ENCODE measurements around the gene KANSL2.
"Not testable (repeated sequence)": the region's sequence is repeated elsewhere in the genome, so short reads cannot be mapped to it uniquely, and the experiment has no call there.

The KANSL2 gene

GRCh38 chr12:48681710-48682532 lies at the start of gene KANSL2:
KANSL2 (minus strand) TSS chr12:48682238; CDS start chr12:48681632, 606 bp downstream.
- DNase-seq (ENCODE audit: low spot score in 2 of 2) (peak; percentile 85 to 94), ATAC-seq (ENCODE audit: low read depth) (peak; percentile 92)
- H3K27ac Mint-ChIP-seq = peak within 1 kb of the TSS; percentile 93
- peaks cover 19% of the 10 kb centered on the region for H3K36me3 Mint-ChIP-seq
- peaks cover 26% of the 10 kb centered on the region for H3K4me1 Mint-ChIP-seq
- no peaks in the 10 kb centered on the region for H3K9me3 Mint-ChIP-seq
- peak within 1 kb of the TSS; percentile 85 for H3K4me3 Mint-ChIP-seq
- H3K27me3 Mint-ChIP-seq = no peaks in the 10 kb centered on the region

- H3K27me3 Mint-ChIP-seq = peaks cover 5% of the 10 kb centered on the region
- no peaks in the 10 kb centered on the region for H3K36me3 Mint-ChIP-seq
- no peak overlapping the region for H3K27ac Mint-ChIP-seq
- ATAC-seq (ENCODE audit: low read depth) = no peak
- no peaks in the 10 kb centered on the region for H3K4me1 Mint-ChIP-seq
- no peak for DNase-seq (ENCODE audit: low spot score in 2 of 2)
- H3K4me3 Mint-ChIP-seq = no peak overlapping the region
- H3K9me3 Mint-ChIP-seq = no peaks in the 10 kb centered on the region
Observed at GRCh38 chr12:48728807-48729206, 46.8 kb upstream of the KANSL2 start.

- not testable (repeated sequence) for H3K9me3 Mint-ChIP-seq; H3K4me1 Mint-ChIP-seq; H3K27me3 Mint-ChIP-seq; ATAC-seq (ENCODE audit: low read depth); DNase-seq (ENCODE audit: low spot score in 2 of 2); H3K4me3 Mint-ChIP-seq; H3K27ac Mint-ChIP-seq
- peaks cover 11% of the 10 kb centered on the region for H3K36me3 Mint-ChIP-seq
Observed at GRCh38 chr12:48720737-48721136, 38.7 kb upstream of the KANSL2 start.

- not testable (repeated sequence) for DNase-seq (ENCODE audit: low spot score in 2 of 2); ATAC-seq (ENCODE audit: low read depth); H3K4me3 Mint-ChIP-seq; H3K27ac Mint-ChIP-seq; H3K9me3 Mint-ChIP-seq; H3K27me3 Mint-ChIP-seq
- Mint-ChIP-seq H3K4me1 (peaks cover 10% of the 10 kb centered on the region), H3K36me3 (peaks cover 11% of the 10 kb centered on the region)
Observed at GRCh38 chr12:48720171-48720570, 38.1 kb upstream of the KANSL2 start.

- not testable (repeated sequence) for H3K27ac Mint-ChIP-seq; H3K27me3 Mint-ChIP-seq; H3K9me3 Mint-ChIP-seq; H3K4me3 Mint-ChIP-seq; ATAC-seq (ENCODE audit: low read depth); DNase-seq (ENCODE audit: low spot score in 2 of 2)
- peaks cover 15% of the 10 kb centered on the region for H3K36me3 Mint-ChIP-seq
- peaks cover 14% of the 10 kb centered on the region for H3K4me1 Mint-ChIP-seq
Observed at GRCh38 chr12:48719002-48719401, 37.0 kb upstream of the KANSL2 start.

GRCh38 chr12:48717252-48717695 lies 35.2 kb upstream of the KANSL2 start:
- Mint-ChIP-seq H3K27me3 (no peaks in the 10 kb centered on the region), H3K27ac (peak overlapping the region; percentile 99), H3K9me3 (peaks cover 10% of the 10 kb centered on the region), H3K4me1 (peaks cover 17% of the 10 kb centered on the region), H3K36me3 (peaks cover 23% of the 10 kb centered on the region), H3K4me3 (peak overlapping the region; percentile 95)
- DNase-seq (ENCODE audit: low spot score in 2 of 2) = no peak
- ATAC-seq (ENCODE audit: low read depth) = no peak

GRCh38 chr12:48716493-48717251 lies 34.6 kb upstream of the KANSL2 start, which contains the start of gene CCNT1:
CCNT1 (minus strand) TSS chr12:48716707; CDS start chr12:48716675, 32 bp downstream.
- peak; percentile 85 to 96 for DNase-seq (ENCODE audit: low spot score in 2 of 2)
- H3K27ac Mint-ChIP-seq = peak within 1 kb of the TSS; percentile 99
- H3K4me1 Mint-ChIP-seq = peaks cover 17% of the 10 kb centered on the region
- H3K27me3 Mint-ChIP-seq = no peaks in the 10 kb centered on the region
- peak; percentile 87 for ATAC-seq (ENCODE audit: low read depth)
- peaks cover 10% of the 10 kb centered on the region for H3K9me3 Mint-ChIP-seq
- peaks cover 23% of the 10 kb centered on the region for H3K36me3 Mint-ChIP-seq
- peak within 1 kb of the TSS; percentile 95 for H3K4me3 Mint-ChIP-seq

GRCh38 chr12:48716168-48716492 lies 34.1 kb upstream of the KANSL2 start:
- Mint-ChIP-seq H3K4me1 (peaks cover 17% of the 10 kb centered on the region), H3K36me3 (peaks cover 23% of the 10 kb centered on the region), H3K9me3 (peaks cover 10% of the 10 kb centered on the region), H3K27ac (peak overlapping the region; percentile 99), H3K4me3 (peak overlapping the region; percentile 95), H3K27me3 (no peaks in the 10 kb centered on the region)
- ATAC-seq (ENCODE audit: low read depth) = peak; percentile 16
- DNase-seq (ENCODE audit: low spot score in 2 of 2) = no peak

- Mint-ChIP-seq H3K4me3 (no peak overlapping the region), H3K9me3 (no peaks in the 10 kb centered on the region), H3K27me3 (no peaks in the 10 kb centered on the region), H3K36me3 (peaks cover 14% of the 10 kb centered on the region), H3K4me1 (peaks cover 20% of the 10 kb centered on the region), H3K27ac (no peak overlapping the region)
- no peak for DNase-seq (ENCODE audit: low spot score in 2 of 2)
- no peak for ATAC-seq (ENCODE audit: low read depth)
Observed at GRCh38 chr12:48712209-48712608, 30.2 kb upstream of the KANSL2 start.

GRCh38 chr12:48698822-48699221 lies 16.8 kb upstream of the KANSL2 start:
- DNase-seq (ENCODE audit: low spot score in 2 of 2); ATAC-seq (ENCODE audit: low read depth); H3K27me3 Mint-ChIP-seq; H3K27ac Mint-ChIP-seq; H3K4me1 Mint-ChIP-seq; H3K4me3 Mint-ChIP-seq; H3K9me3 Mint-ChIP-seq: not testable (repeated sequence)
- H3K36me3 Mint-ChIP-seq = peaks cover 19% of the 10 kb centered on the region

GRCh38 chr12:48696626-48697025 lies 14.6 kb upstream of the KANSL2 start:
- no peak overlapping the region for H3K27ac Mint-ChIP-seq
- ATAC-seq (ENCODE audit: low read depth) (no peak), DNase-seq (ENCODE audit: low spot score in 2 of 2) (no peak)
- H3K4me3 Mint-ChIP-seq = no peak overlapping the region
- H3K4me1 Mint-ChIP-seq = no peaks in the 10 kb centered on the region
- no peaks in the 10 kb centered on the region for H3K27me3 Mint-ChIP-seq
- peaks cover 28% of the 10 kb centered on the region for H3K36me3 Mint-ChIP-seq
- H3K9me3 Mint-ChIP-seq = no peaks in the 10 kb centered on the region

- H3K9me3 Mint-ChIP-seq = no peaks in the 10 kb centered on the region
- H3K36me3 Mint-ChIP-seq = peaks cover 33% of the 10 kb centered on the region
- no peaks in the 10 kb centered on the region for H3K27me3 Mint-ChIP-seq
- H3K4me3 Mint-ChIP-seq = no peak overlapping the region
- DNase-seq (ENCODE audit: low spot score in 2 of 2) = no peak
- ATAC-seq (ENCODE audit: low read depth) = no peak
- H3K27ac Mint-ChIP-seq = no peak overlapping the region
- H3K4me1 Mint-ChIP-seq = no peaks in the 10 kb centered on the region
Observed at GRCh38 chr12:48695859-48696258, 13.8 kb upstream of the KANSL2 start.

- Mint-ChIP-seq H3K4me3 (no peak overlapping the region), H3K9me3 (no peaks in the 10 kb centered on the region), H3K27ac (no peak overlapping the region), H3K27me3 (no peaks in the 10 kb centered on the region), H3K4me1 (no peaks in the 10 kb centered on the region), H3K36me3 (peaks cover 29% of the 10 kb centered on the region)
- DNase-seq (ENCODE audit: low spot score in 2 of 2) (no peak), ATAC-seq (ENCODE audit: low read depth) (no peak)
Observed at GRCh38 chr12:48694038-48694437, 12.0 kb upstream of the KANSL2 start.

GRCh38 chr12:48693572-48693971 lies 11.5 kb upstream of the KANSL2 start:
- ATAC-seq (ENCODE audit: low read depth) (no peak), DNase-seq (ENCODE audit: low spot score in 2 of 2) (no peak)
- Mint-ChIP-seq H3K9me3 (no peaks in the 10 kb centered on the region), H3K36me3 (peaks cover 31% of the 10 kb centered on the region), H3K4me3 (no peak overlapping the region), H3K27ac (no peak overlapping the region), H3K27me3 (no peaks in the 10 kb centered on the region), H3K4me1 (no peaks in the 10 kb centered on the region)

All from memory B cell (primary cell).